NOMO-1 treated with dmso at 0.1 percent for 144 hours (cell line): ENCODE data around the gene TBC1D4.
"Not testable (repeated sequence)": the region's sequence is repeated elsewhere in the genome, so short reads cannot be mapped to it uniquely, and the experiment has no call there.

ENCODE experiments used
- DNase-seq: peaks from one replicate; lab custom pipeline; 2025; ENCODE audit not compliant: unreplicated experiment; lab: John Stamatoyannopoulos, UW

Gene TBC1D4

DNA sequence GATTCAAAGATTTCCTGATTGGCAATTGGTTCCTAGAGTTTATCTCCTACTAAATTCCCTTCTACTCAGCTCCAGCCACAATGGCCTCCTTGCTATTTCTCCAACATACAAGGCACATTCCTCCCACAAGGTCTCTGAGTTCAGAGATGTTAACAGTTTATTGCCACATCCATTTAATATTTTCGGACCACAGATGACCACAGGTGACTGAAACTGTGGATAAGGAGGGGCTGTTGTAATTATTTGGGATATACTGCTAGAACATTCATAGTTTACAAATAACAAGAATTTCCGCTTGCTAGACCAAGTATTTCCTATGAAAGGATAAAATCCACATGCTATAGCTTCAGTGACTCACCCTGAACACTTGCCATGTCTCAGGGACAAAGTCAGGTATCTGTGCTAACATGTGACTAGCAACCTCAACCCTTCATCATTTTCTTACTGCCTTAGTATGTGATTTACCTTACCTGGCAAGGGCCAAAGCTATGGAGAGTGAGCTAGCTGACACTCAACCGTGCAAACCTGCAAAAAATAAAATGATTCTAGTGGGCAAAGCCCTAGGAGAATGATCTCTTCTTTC, 117.7 kb downstream of the TBC1D4 start:
- DNase-seq = no peak

DNA sequence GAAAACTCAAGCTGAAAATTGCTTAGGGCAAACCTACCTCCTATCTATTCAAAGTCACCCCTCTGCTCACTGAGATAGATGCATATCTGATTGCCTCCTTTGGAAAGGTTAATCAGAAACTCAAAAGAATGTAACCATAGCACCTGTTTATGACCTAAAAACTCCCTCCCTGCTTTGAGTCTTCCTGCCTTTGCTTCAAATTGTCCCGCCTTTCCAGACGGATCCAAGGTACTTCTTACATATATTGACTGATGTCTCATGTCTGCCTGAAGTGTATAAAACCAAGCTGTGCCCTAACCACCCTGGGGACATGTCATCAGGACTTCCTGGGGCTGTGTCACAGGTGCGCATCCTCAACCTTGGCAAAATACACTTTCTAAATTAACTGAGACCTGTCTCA, 118.6 kb downstream of the TBC1D4 start:
- DNase-seq = no peak

DNA sequence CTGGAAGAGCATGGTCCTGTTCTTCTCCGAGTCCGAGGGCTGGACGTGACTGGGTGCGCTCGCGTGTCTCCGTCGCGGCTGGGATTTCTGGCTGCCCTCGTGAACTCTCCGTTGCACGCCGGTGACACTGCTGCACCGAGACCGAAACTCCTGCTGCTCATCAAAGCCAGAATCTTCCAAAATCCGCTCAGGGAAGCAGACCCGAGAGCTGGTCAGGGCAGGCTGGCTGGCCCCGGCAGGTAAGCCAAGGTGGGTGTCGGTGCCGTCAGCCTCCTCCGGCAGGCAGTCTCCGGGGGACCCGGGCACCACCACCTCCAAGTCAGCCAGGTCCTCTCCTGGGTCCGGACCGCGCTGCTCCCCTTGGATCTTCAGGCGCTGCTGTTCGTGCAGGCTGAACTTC, 119.9 kb downstream of the TBC1D4 start:
- DNase-seq = no peak

DNA sequence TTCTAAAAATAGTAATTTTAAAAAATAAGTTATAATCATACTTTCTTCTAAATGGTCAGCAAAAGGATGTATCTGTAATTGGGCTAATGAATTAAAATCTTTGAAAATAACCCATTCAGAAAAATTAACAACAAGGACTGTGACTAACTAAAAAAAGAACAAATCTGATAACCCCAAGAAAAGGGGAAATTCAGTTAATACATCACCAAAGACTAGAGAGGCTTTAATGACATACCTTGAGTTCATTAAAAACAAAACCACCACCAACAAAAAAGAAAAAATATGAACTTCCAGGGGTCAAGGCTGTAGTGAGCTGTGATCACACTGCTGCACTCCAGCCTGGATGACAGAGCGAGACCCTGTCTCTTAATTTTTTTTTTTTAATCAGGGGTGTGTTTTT, 121.8 kb downstream of the TBC1D4 start:
- DNase-seq = no peak

DNA sequence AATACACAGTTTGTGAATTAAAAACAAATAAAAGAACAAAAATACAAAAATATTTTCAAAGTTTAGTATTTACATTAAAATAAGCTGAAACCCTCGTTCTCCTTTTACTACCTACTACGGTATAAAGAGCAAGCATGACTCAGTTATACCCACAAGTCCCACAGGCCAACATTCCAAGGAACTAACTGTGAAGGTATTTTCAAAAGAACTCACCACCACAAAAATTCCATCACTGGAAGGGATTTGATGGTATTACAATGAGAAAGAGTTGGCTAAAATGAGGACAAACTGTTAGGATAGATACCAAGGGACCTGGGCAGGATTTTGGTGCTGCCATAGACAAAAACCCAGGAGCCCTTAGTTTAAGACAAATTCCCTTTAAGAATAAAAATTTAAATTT, 122.7 kb downstream of the TBC1D4 start:
- no peak for DNase-seq

DNA sequence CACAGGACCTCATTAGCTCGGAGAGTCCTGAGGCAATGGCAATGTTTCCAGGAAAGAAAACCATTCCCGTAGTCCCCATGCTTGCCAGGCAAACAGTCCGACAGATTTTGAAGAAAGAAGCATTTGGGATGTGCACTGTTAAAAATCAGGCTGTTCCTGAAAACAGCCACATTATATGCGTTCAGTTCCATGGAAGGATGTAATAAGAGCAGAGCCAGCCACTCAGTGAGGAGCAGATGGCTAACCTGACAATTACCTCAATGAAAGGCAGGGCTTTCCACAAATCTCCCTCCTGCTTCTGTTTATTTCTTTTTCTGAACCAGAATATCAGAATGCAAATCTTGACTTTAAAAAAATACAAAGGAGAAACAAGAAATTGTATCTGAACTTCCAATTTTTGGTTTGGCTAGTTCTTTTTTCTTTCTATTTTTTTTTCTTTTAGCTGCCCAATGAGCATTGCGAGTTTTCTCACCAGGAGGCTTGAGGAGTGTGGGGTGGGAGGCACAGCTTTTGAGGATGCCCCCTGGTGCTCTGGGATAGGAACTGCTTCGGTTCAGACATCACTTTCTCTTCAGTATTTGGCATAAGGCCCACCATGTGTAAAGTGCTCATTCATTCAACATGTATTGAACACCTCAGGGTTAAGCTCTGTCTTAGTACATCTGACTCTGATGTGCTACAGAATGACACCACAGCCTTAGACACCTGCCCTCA, 124.2 kb downstream of the TBC1D4 start:
- DNase-seq = no peak

DNA sequence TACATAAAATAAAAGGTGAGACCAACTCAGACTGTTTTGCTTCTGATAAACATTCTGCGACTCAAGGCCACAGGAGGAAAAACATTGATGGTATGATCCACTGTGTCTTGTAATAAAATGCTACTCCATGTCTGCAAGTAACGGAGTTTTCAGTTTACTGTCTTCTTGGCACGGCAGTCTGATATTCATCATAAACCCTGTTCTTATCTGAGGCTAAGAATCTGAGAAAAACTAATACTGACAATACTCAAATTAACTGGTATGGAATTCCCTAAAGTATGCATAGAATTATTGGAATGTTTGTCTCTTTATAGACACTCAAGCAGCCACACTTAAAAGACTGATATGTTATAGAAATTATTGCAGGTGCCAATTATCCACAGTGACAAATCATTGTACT, 125.5 kb downstream of the TBC1D4 start:
- no peak for DNase-seq

DNA sequence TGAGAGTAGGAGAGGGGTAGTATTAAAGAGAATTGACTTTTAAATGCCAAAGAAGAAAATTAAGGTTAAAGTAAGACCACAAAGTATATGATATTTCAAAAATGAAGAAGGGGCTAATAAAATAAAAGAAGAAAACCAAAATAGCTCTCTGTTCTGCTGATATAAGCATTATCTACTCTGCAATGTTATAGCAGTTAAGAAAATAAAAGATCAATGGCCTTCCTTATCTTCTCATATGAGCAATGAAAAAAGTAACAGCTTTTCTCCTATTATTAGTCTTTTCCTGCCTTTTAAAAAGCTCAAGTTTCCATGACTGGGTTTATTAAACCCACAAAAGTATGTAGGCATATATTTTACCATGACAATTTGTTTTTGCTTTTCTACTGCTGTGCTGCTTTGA, 126.4 kb downstream of the TBC1D4 start:
- DNase-seq = no peak

DNA sequence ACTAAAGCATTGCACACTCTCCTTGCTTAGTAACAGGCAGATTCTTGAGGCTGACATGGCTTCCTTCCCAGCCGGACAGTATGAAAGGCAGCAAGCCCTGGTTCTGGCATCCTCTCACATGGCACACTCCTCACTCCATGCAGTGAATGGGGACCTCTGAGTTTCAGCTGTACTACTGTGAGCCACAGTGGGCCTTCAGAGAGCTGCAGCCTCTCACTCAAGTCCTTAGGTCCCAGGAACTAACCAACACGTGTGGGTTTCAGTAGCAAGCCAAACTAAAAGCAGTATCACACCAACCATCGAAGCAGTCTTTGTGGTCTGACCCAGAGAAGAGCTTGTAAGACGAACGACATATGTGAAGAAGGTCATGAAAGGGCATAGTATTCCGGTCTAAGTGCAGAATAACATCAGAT, 128.2 kb downstream of the TBC1D4 start:
- DNase-seq = no peak

DNA sequence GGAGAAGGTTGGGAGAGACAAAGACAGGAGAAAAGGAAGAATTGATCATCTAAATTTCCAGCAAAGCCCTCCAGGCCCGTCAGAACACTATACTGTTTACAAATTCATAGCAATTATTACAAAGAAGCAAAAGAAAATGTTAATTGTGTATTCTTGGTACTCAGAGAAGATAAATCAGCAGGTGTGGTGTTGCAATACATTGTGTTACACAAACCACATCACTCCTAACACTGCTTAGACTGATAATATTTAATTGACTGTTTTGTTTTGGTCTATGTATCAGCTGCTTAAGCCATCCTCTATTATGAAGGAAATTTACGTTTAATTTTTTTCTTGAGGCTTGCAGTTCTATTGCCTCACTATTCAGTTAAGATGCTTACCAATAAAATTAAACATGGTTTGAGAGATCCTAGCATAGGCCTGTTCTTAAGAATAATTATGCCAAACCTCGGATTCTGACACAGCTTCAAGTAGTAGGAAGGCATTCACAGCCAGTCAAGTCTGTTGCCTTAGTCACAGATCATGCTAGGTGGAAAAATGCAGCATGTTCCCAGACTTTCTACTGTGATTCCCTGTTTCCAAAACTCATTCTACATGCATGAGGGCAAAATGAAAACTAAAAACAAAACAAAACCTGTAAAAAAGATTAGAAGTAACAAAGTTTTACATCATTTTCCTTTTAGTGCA, 129.2 kb downstream of the TBC1D4 start:
- no peak for DNase-seq

DNA sequence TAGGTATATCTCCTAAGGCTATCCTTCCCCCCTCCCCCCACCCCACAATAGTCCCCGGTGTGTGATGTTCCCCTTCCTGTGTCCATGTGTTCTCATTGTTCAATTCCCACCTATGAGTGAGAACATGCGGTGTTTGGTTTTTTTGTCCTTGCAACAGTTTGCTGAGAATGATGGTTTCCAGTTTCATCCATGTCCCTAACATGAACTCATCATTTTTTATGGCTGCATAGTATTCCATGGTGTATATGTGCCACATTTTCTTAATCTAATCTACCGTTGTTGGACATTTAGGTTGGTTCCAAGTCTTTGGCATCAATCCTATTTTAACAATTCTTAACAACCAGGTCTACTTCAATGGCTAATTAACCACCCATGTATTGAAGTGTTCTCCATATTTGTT, 130.4 kb downstream of the TBC1D4 start:
- DNase-seq = not testable (repeated sequence)

DNA sequence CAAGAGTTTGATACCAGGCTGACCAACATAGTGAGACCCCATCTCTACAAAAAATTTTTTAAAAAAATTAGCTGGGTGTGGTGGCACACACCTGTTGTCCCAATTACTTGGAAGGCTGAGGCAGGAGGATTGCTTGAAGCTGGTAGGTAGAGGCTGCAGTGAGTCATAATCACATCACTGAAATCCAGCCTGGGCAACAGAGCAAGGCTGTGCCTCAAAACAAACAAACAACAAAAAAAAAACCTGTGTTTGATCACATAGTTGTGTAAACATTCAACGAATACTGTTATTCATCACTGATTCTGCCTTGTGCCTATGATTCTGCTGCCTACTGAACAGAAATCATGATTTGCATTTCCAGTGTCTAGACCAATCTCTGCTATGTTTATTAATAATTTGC, 134.0 kb downstream of the TBC1D4 start:
- DNase-seq = no peak

DNA sequence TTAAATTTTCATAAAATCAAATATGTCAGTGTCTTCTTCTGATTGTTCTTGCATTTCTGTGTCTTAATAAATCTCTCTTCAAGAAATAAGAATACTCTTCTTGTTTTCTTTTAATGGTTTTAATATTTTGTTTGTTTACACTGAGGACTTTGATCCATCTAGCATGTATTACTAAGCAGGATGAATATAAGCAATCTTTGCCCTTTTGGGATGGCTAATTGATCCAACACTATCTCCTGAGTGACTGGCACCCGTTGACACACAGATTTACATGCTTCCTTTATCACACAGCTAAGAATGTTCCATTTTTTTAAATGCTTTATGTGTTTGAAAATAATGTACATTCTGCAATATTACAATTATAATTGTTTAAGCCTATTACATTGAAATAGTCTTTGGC, 134.5 kb downstream of the TBC1D4 start:
- no peak for DNase-seq

DNA sequence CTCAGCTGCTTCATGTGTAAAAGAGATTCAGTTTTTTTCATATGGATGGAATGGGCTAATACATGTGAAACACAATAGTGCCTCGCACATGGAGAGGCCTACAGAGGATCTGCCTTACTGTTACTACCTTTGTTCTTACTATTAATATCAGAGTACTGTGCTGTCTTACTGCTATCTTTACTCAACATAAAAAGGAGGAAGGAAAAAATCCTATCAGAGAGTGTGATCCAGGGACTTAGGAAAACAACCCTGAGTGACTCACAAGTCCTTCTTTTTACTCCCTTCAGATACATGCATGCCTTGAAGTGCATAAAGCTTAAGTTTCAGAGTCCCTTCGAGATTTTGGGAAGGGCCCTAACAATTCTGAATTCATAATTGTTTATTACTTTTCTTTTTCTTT, 136.8 kb downstream of the TBC1D4 start:
- no peak for DNase-seq

DNA sequence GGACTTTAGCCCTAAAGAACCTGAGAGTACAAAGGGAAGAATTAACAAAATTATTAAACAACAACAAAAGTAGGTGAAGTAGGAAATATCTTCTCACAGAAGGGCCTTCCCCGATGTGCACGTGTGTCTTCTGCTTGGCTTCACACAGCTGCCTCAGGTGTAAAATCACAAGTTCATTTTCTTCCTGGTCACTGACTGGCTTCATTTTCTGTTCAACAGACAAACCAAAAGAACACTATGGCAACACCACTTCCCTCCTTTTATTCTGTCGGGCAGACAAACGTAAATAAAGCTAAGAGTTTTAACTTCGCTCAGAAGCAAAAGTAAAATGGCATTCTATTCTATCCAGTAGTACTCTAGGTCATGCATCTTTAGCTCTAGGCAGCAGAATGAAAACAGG, 140.9 kb downstream of the TBC1D4 start:
- DNase-seq = no peak

DNA sequence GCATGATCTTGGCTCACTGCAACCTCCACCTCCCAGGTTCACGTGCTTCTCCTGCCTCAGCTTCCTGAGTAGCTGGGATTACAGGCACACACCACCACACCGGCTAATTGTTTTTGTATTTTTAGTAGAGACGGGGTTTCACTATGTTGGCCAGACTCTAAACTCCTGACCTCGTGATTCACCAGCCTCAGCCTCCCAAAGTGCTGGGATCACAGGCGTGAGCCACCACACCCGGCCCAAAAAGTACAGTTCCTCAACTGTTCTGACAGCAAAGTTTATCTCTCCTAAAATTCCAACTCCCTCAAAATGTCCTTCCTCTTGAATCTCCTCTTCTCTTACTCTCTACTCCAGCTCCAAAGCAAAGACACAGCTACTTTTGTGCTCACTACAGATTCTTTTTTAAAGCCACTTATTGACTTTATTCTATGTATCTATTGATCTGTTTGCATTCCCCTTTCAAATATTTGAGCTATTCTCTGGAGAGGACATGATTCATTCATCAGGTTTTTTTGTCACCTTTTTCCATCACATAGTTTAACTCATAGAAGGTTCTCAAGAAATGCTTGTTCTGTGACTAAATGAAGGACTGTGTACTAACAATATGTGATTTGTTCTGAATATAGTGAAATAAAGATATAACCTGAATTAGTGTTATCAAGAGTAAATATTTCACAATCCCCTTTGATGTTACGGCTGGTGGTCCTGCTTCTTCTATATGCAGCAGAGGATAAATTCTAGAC, 142.2 kb downstream of the TBC1D4 start:
- no peak for DNase-seq

DNA sequence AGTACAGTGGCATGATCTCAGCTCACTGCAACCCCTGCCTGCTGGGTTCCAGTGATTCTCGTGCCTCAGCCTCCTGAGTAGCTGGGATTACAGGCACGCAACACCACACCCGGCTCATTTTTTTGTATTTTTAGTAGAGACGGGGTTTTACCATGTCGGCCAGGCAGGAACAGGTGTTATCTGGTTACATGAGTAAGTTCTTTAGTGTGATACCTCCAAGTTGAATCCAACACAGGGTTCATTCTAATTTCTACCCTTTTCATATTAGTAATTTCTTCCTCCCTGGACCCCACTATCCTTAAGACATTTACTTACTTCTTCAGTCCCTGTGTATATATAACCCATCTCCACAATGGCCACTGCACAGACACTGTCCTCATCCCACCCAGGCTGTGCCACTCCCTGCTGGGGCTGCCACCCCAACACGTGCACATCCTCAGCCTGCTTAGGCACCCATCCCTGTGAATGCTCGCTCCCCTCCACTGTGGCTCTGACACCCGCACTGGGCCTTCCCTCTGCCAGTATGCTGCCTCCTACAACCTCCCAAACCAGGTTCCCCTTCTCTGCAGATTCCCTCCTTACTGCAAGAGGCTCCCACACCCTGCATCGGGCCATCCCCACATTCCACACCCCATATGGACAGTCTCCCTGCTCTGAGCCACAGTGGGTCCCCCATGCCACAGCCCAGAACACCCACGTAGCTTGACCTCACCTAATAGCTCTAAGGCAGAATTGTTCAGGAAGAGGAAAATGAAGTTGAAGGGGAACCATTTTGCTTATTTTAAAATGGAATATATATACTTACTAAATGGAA, 147.1 kb downstream of the TBC1D4 start:
- DNase-seq = no peak

DNA sequence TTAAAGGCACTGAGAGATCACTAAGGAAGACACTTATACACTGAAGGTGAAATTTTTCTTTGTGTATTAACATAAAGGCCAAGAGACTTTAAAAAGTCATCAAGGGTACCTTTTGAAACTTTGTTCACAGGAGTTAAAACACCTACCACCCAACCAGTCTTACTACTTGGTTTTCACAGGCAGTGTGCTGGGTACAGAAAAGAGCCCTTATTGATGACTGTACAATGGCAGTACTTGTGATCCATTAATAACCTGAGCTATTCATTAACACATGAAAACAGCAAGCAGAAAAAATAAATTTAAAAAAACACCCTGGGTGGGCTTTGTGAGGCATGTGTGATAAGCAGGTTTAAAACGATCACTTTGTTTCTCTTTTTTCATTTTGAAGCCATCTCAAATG, 148.9 kb downstream of the TBC1D4 start:
- DNase-seq = no peak

DNA sequence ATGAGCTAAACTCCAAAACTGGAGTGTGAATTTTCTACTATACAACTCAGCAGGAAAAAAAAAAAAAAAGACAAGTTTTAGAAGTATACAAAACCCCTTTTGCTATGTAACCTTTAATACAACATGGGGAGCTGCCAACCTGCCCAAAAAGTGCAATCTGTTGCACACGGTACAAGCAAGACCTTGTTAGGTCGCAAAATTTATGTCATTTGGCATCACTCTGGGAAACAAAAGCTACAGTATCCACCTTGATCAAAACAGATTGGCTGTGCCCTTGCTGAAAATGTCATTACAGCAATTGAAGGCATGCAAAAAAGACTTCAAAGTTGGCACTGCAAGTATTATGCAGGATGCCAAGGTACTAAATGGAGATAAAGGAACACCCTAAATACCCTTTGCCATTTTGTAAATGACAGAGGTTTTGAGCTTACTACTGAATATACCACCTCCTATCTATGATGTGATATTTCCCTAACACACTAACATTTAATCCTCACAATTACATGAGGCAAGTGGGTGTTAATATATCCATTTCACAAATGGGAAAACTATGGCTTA, 150.1 kb downstream of the TBC1D4 start:
- DNase-seq = no peak

DNA sequence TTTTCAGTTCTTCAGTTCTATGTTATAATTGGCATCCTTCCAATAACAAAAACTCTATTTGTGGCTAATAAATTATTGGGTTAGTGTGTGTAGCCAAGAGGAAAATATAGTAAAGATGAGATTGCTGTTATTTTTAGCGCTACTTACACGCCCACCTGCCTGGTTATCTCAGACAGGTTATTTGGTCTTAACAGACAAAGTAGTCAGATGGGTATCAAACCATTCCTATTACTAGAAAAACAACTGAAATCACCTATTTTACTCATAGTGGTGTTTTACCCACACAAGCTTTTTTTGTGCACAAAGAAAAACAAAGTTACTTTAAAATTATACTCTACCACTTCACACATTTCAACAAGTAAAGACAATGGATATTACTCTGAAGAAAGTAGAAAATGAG, 151.2 kb downstream of the TBC1D4 start:
- DNase-seq = no peak

DNA sequence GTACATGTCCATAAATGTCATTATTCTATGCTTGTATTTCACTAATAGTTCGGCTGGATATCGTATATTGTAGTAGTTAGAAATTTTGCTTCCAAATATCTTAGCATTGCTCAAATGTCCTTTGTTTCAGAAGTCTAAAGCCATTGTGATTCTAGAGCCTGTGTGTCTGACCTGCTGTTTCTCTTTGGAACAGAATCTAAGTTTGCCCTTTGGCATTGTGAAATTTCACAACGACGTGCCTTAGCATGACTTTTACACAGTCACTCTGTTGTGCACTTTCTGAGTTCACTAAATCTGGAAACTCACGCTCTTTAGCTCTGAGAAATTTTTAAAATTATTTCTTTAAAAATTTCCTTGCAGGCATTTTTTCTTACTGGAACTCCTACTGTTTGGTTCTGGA, 152.2 kb downstream of the TBC1D4 start:
- DNase-seq = no peak
